Measurements from ENCODE around the gene OR8B8.

GRCh38 chr11:124445646-124446150, at the start of gene OR8B8:
- TF ChIP-seq BHLHE40 (IDR thresholded peaks at IDR 0.05; ENCODE audit: borderline replicate concordance) (no peak), L3MBTL2 (conservative IDR thresholded peaks at IDR 0.05) (no peak), HDGF (IDR thresholded peaks at IDR 0.05; ENCODE audit: borderline replicate concordance) (no peak), SP1 (IDR thresholded peaks at IDR 0.05) (no peak), LEF1 (IDR thresholded peaks at IDR 0.05; ENCODE audit: borderline replicate concordance) (no peak), FOXM1 (IDR thresholded peaks at IDR 0.05; ENCODE audit: borderline replicate concordance) (no peak), SUZ12 (IDR thresholded peaks at IDR 0.05) (no peak), ZNF384 (IDR thresholded peaks at IDR 0.05) (no peak), PKNOX1 (IDR thresholded peaks at IDR 0.05) (no peak), FOXA1 (IDR thresholded peaks at IDR 0.05) (no peak), TARDBP (IDR thresholded peaks at IDR 0.05) (no peak)
